HepG2 (cell line): ENCODE results near the gene GRK5. TPM values are rescaled to one million over a fixed set of nuclear protein-coding genes. Genes with fewer than 3 reads are reported as not detected.

Experiments used
- ELF4 ChIP-seq: sonication (generic); formaldehyde crosslinking; IDR thresholded peaks from 2 replicates; pipeline ENCODE4 v1.5.0; 2020; ENCODE audit warnings: missing genetic modification reagents, mild to moderate bottlenecking, moderate library complexity, borderline replicate concordance
- HOXA3 ChIP-seq: sonication (generic); formaldehyde crosslinking; IDR thresholded peaks from 2 replicates; pipeline ENCODE4 v1.5.0; 2020; ENCODE audit warnings: missing genetic modification reagents
- KMT2B ChIP-seq: IDR thresholded peaks from 2 replicates; pipeline ENCODE4 v1.6.1; 2016; ENCODE audit warnings: missing genetic modification reagents, missing compliant biosample characterization
- ZNF44 ChIP-seq: sonication (generic); formaldehyde crosslinking; IDR thresholded peaks from 2 replicates; pipeline ENCODE4 v1.5.1; 2020; ENCODE audit warnings: mild to moderate bottlenecking, missing genetic modification reagents
- ZNF556 ChIP-seq: sonication (generic); formaldehyde crosslinking; IDR thresholded peaks from 2 replicates; pipeline ENCODE4 v1.4.0; 2020; ENCODE audit warnings: mild to moderate bottlenecking, missing genetic modification reagents, borderline replicate concordance
- ZNF570 ChIP-seq: sonication (generic); formaldehyde crosslinking; IDR thresholded peaks from 2 replicates; pipeline ENCODE4 v1.4.0; 2020; ENCODE audit warnings: mild to moderate bottlenecking, missing genetic modification reagents, borderline replicate concordance
- polyA plus RNA-seq, 8 experiments: library from polyadenylated mRNA; depleted of rRNA in 3 of 8; stranded (reverse) in 7 of 8; unstranded in 1 of 8; fragments of >200 nt; fragmentation: Illumina TruSeq in 4 of 8; extraction: Trizol in 4 of 8; gene quantifications; 2 replicates each; pipeline versions ENCODE4 v1.2.1 to v1.2.3, GENCODE V29; 2011 to 2016; ENCODE audit warnings: low read depth in 4 of 8, missing spikeins in 1 of 8, mixed read lengths in 1 of 8; ENCODE audit not compliant: insufficient read depth in 1 of 8
- total RNA-seq, 5 experiments: library from RNA; depleted of rRNA; stranded (reverse); fragments of >200 nt; fragmentation: Illumina TruSeq; extraction: Trizol; gene quantifications; 2 replicates each; pipeline ENCODE4 v1.2.3, GENCODE V29; 2016; ENCODE audit warnings: low read depth in 1 of 5
- TF ChIP-seq, protein P1 (sequence below): sonication (generic); formaldehyde crosslinking; IDR thresholded peaks from 2 replicates; pipeline ENCODE4 v1.9.0; 2021; ENCODE audit warnings: mild to moderate bottlenecking, missing genetic modification reagents
- TF ChIP-seq, protein P2 (sequence below): sonication (generic); formaldehyde crosslinking; IDR thresholded peaks from 2 replicates; pipeline ENCODE4 v1.4.0; 2020; ENCODE audit warnings: missing genetic modification reagents
- TF ChIP-seq, protein P3 (sequence below): sonication (generic); formaldehyde crosslinking; IDR thresholded peaks from 2 replicates; pipeline ENCODE4 v1.9.0; 2021; ENCODE audit warnings: missing genetic modification reagents, mild to moderate bottlenecking, borderline replicate concordance
- TF ChIP-seq, protein P4 (sequence below): sonication (generic); formaldehyde crosslinking; IDR thresholded peaks from 2 replicates; pipeline ENCODE4 v1.8.0; 2022; ENCODE audit warnings: missing genetic modification reagents, mild to moderate bottlenecking, moderate library complexity, borderline replicate concordance
- TF ChIP-seq, protein P5 (sequence below): sonication (generic); formaldehyde crosslinking; IDR thresholded peaks from 2 replicates; pipeline ENCODE4 v1.8.0; 2022; ENCODE audit warnings: mild to moderate bottlenecking, missing genetic modification reagents, borderline replicate concordance

GRK5 gene
- total and polyA plus RNA-seq, 2 of the 13 experiments (the other 11 are each of a cell fraction or from before 2014, with no cell fraction given), result 10.4 to 12.6 TPM

DNA sequence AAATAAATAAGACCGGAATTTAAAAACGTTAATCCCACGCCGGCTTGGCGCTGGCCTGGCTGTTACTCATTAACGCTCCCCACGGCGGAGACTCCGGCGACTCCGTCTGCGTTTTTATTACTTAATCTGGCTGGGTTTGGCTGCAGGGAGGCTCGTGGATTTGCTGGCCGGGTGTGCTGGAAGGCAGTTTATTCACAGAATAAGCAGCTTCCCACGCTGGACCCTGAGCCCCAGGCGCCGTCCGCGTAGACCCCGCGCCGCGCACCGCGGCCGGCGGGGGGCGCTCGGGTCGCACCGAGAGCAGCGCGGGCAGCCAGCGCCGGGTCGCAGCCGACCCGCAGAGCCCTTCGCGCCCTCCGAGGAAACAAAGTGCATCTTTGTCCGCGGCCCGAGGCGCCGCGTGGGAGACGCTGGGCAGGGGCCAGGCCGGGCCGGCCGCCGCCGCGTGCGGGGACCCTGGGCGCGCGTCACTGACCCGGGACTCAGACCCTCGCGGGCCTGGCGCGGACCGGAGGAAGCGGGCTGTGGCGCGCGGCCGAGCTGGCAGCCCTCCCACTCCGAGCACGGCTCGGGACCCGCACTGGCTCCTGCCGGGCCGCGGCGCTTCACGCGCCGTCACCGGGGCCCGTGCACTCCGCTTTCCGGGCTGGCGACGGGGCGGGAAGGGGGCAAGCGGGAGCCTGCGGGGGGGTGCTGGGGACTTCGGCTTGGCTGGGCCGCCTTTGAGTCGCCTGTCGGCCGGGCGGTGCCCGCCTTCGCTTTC lies 587 bp upstream of the GRK5 start (continued):
- no peak for TF ChIP-seq ZNF556 (CRISPR knock-in tag)
- TF ChIP-seq, protein P1, sequence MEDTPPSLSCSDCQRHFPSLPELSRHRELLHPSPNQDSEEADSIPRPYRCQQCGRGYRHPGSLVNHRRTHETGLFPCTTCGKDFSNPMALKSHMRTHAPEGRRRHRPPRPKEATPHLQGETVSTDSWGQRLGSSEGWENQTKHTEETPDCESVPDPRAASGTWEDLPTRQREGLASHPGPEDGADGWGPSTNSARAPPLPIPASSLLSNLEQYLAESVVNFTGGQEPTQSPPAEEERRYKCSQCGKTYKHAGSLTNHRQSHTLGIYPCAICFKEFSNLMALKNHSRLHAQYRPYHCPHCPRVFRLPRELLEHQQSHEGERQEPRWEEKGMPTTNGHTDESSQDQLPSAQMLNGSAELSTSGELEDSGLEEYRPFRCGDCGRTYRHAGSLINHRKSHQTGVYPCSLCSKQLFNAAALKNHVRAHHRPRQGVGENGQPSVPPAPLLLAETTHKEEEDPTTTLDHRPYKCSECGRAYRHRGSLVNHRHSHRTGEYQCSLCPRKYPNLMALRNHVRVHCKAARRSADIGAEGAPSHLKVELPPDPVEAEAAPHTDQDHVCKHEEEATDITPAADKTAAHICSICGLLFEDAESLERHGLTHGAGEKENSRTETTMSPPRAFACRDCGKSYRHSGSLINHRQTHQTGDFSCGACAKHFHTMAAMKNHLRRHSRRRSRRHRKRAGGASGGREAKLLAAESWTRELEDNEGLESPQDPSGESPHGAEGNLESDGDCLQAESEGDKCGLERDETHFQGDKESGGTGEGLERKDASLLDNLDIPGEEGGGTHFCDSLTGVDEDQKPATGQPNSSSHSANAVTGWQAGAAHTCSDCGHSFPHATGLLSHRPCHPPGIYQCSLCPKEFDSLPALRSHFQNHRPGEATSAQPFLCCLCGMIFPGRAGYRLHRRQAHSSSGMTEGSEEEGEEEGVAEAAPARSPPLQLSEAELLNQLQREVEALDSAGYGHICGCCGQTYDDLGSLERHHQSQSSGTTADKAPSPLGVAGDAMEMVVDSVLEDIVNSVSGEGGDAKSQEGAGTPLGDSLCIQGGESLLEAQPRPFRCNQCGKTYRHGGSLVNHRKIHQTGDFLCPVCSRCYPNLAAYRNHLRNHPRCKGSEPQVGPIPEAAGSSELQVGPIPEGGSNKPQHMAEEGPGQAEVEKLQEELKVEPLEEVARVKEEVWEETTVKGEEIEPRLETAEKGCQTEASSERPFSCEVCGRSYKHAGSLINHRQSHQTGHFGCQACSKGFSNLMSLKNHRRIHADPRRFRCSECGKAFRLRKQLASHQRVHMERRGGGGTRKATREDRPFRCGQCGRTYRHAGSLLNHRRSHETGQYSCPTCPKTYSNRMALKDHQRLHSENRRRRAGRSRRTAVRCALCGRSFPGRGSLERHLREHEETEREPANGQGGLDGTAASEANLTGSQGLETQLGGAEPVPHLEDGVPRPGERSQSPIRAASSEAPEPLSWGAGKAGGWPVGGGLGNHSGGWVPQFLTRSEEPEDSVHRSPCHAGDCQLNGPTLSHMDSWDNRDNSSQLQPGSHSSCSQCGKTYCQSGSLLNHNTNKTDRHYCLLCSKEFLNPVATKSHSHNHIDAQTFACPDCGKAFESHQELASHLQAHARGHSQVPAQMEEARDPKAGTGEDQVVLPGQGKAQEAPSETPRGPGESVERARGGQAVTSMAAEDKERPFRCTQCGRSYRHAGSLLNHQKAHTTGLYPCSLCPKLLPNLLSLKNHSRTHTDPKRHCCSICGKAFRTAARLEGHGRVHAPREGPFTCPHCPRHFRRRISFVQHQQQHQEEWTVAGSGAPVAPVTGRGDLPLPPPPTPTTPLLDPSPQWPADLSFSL (CRISPR knock-in tag), result no peak
- TF ChIP-seq, protein P2, sequence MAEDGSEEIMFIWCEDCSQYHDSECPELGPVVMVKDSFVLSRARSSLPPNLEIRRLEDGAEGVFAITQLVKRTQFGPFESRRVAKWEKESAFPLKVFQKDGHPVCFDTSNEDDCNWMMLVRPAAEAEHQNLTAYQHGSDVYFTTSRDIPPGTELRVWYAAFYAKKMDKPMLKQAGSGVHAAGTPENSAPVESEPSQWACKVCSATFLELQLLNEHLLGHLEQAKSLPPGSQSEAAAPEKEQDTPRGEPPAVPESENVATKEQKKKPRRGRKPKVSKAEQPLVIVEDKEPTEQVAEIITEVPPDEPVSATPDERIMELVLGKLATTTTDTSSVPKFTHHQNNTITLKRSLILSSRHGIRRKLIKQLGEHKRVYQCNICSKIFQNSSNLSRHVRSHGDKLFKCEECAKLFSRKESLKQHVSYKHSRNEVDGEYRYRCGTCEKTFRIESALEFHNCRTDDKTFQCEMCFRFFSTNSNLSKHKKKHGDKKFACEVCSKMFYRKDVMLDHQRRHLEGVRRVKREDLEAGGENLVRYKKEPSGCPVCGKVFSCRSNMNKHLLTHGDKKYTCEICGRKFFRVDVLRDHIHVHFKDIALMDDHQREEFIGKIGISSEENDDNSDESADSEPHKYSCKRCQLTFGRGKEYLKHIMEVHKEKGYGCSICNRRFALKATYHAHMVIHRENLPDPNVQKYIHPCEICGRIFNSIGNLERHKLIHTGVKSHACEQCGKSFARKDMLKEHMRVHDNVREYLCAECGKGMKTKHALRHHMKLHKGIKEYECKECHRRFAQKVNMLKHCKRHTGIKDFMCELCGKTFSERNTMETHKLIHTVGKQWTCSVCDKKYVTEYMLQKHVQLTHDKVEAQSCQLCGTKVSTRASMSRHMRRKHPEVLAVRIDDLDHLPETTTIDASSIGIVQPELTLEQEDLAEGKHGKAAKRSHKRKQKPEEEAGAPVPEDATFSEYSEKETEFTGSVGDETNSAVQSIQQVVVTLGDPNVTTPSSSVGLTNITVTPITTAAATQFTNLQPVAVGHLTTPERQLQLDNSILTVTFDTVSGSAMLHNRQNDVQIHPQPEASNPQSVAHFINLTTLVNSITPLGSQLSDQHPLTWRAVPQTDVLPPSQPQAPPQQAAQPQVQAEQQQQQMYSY, result no peak
- TF ChIP-seq, protein P3, sequence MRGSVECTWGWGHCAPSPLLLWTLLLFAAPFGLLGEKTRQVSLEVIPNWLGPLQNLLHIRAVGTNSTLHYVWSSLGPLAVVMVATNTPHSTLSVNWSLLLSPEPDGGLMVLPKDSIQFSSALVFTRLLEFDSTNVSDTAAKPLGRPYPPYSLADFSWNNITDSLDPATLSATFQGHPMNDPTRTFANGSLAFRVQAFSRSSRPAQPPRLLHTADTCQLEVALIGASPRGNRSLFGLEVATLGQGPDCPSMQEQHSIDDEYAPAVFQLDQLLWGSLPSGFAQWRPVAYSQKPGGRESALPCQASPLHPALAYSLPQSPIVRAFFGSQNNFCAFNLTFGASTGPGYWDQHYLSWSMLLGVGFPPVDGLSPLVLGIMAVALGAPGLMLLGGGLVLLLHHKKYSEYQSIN, result no peak
- TF ChIP-seq, protein P4, sequence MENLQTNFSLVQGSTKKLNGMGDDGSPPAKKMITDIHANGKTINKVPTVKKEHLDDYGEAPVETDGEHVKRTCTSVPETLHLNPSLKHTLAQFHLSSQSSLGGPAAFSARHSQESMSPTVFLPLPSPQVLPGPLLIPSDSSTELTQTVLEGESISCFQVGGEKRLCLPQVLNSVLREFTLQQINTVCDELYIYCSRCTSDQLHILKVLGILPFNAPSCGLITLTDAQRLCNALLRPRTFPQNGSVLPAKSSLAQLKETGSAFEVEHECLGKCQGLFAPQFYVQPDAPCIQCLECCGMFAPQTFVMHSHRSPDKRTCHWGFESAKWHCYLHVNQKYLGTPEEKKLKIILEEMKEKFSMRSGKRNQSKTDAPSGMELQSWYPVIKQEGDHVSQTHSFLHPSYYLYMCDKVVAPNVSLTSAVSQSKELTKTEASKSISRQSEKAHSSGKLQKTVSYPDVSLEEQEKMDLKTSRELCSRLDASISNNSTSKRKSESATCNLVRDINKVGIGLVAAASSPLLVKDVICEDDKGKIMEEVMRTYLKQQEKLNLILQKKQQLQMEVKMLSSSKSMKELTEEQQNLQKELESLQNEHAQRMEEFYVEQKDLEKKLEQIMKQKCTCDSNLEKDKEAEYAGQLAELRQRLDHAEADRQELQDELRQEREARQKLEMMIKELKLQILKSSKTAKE (CRISPR knock-in tag), result no peak
- TF ChIP-seq, protein P5, sequence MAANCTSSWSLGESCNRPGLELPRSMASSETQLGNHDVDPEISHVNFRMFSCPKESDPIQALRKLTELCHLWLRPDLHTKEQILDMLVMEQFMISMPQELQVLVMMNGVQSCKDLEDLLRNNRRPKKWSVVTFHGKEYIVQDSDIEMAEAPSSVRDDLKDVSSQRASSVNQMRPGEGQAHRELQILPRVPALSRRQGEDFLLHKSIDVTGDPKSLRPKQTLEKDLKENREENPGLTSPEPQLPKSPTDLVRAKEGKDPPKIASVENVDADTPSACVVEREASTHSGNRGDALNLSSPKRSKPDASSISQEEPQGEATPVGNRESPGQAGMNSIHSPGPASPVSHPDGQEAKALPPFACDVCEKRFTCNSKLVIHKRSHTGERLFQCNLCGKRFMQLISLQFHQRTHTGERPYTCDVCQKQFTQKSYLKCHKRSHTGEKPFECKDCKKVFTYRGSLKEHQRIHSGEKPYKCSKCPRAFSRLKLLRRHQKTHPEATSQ, result no peak
- TF ChIP-seq KMT2B (CRISPR knock-in tag), result no peak
- no peak for TF ChIP-seq ZNF570 (CRISPR knock-in tag)
- no peak for TF ChIP-seq ZNF44
- no peak for TF ChIP-seq ELF4 (CRISPR knock-in tag)
- TF ChIP-seq HOXA3 (CRISPR knock-in tag), result no peak; the same call in 1 of the 2 replicates
